SK-N-SH (cell line): ENCODE results near the gene PARD3.
"Not testable (repeated sequence)": the region's sequence is repeated elsewhere in the genome, so short reads cannot be mapped to it uniquely, and the experiment has no call there.

Experiments
- CTCF ChIP-seq: fragments of 200-600 bp; sonication (generic); IDR thresholded peaks from 2 replicates; pipeline ENCODE4 v1.6.1; 2017; ENCODE audit warnings: antibody characterized with exemption, mild to moderate bottlenecking, moderate library complexity
- GABPA ChIP-seq: IDR thresholded peaks from 2 replicates; pipeline ENCODE4 v1.4.0; 2012; ENCODE audit warnings: low read depth, mild to moderate bottlenecking
- GATA2 ChIP-seq: sonication (generic); formaldehyde crosslinking; IDR thresholded peaks from 2 replicates; pipeline ENCODE4 v1.5.0; 2020; ENCODE audit warnings: mild to moderate bottlenecking, missing genetic modification reagents
- RFX5 ChIP-seq: IDR thresholded peaks from 2 replicates; pipeline ENCODE4 v1.6.1; 2012; ENCODE audit warnings: mild to moderate bottlenecking, improper control_type of control experiment, low read length

- not testable (repeated sequence) for TF ChIP-seq RFX5; CTCF; GABPA; GATA2 (CRISPR knock-in tag)
These were observed 74.0 kb downstream of the PARD3 start for GRCh38 chr10:34741087-34741486.
